K562 (cell line): ENCODE results near the gene RNFT2. TPM values are rescaled to one million over a fixed set of nuclear protein-coding genes. Genes with fewer than 3 reads are reported as not detected.

Experiments
- DLX4 ChIP-seq: fragments of 250-450 bp; sonication (Bioruptor Pico); IDR thresholded peaks from 2 replicates; pipeline ENCODE4 v1.6.1; 2021; ENCODE audit warnings: mild to moderate bottlenecking
- EP300 ChIP-seq: IDR thresholded peaks from 2 replicates; pipeline ENCODE4 v1.6.1; 2012; ENCODE audit warnings: low read length, improper control_type of control experiment
- ETS1 ChIP-seq: conservative IDR thresholded peaks from 2 replicates; pipeline ENCODE4 v1.6.1; 2011; ENCODE audit warnings: low read depth, mild to moderate bottlenecking, low read length; ENCODE audit not compliant: control insufficient read depth
- GTF2A2 ChIP-seq: IDR thresholded peaks from 2 replicates; pipeline ENCODE4 v1.6.1; 2016; ENCODE audit warnings: mild to moderate bottlenecking, missing genetic modification characterization, missing compliant biosample characterization
- KDM1A ChIP-seq, 2 experiments: fragments of 450-650 bp; IDR thresholded peaks; 2 replicates each; pipeline ENCODE4 v1.6.1; 2016; ENCODE audit warnings: mild to moderate bottlenecking in 2 of 2
- KLF13 ChIP-seq: fragments of 450-650 bp; IDR thresholded peaks from 2 replicates; pipeline ENCODE4 v1.6.1; 2016; ENCODE audit warnings: missing genetic modification characterization, low read depth, mild to moderate bottlenecking, missing compliant biosample characterization, moderate library complexity, borderline replicate concordance
- MLLT1 ChIP-seq, 2 experiments: fragments of 450-650 bp; IDR thresholded peaks; 2 replicates each; pipeline ENCODE4 v1.6.1; 2016
- NCOA1 ChIP-seq: fragments of 450-650 bp; IDR thresholded peaks from 2 replicates; pipeline ENCODE4 v1.6.1; 2016; ENCODE audit warnings: low read depth
- SP1 ChIP-seq: sonication (generic); formaldehyde crosslinking; IDR thresholded peaks from 2 replicates; pipeline ENCODE4 v1.8.1; 2022; ENCODE audit warnings: mild to moderate bottlenecking, missing genetic modification reagents
- STAT6 ChIP-seq: sonication (generic); formaldehyde crosslinking; IDR thresholded peaks from 2 replicates; pipeline ENCODE4 v1.8.1; 2023; ENCODE audit warnings: mild to moderate bottlenecking, missing genetic modification reagents
- ZBTB9 ChIP-seq: fragments of 450-650 bp; formaldehyde crosslinking; IDR thresholded peaks from 2 replicates; pipeline ENCODE4 v1.4.0; 2020; ENCODE audit warnings: mild to moderate bottlenecking, moderate library complexity
- ZNF124 ChIP-seq: sonication (generic); formaldehyde crosslinking; IDR thresholded peaks from 2 replicates; pipeline ENCODE4 v1.8.1; 2022; ENCODE audit warnings: missing genetic modification reagents
- ZNF23 ChIP-seq: fragments of 250-450 bp; sonication (Bioruptor Pico); IDR thresholded peaks from 2 replicates; pipeline ENCODE4 v1.4.0; 2020; ENCODE audit warnings: mild to moderate bottlenecking
- ZNF311 ChIP-seq: fragments of 250-450 bp; sonication (Bioruptor Pico); IDR thresholded peaks from 2 replicates; pipeline ENCODE4 v1.4.0; 2020; ENCODE audit warnings: mild to moderate bottlenecking, moderate library complexity
- ZNF518B ChIP-seq: fragments of 250-450 bp; sonication (Bioruptor Pico); IDR thresholded peaks from 2 replicates; pipeline ENCODE4 v1.5.0; 2021; ENCODE audit warnings: mild to moderate bottlenecking, moderate library complexity
- polyA plus RNA-seq, 8 experiments: library from polyadenylated mRNA; depleted of rRNA in 4 of 8; stranded (reverse) in 5 of 8; unstranded in 3 of 8; fragments of >200 nt; fragmentation: Nextera tagmentation in 2 of 8; fragmentation: Illumina TruSeq in 1 of 8; extraction: Ambion mirVana in 2 of 8; extraction: Trizol in 1 of 8; gene quantifications; 2 replicates each; pipeline versions ENCODE4 v1.2.1 to v1.2.3, GENCODE V29; 2011 to 2014; ENCODE audit warnings: inconsistent platforms in 1 of 8, missing spikeins in 1 of 8
- total RNA-seq, 7 experiments: library from RNA; depleted of rRNA in 6 of 7; stranded (reverse); fragments of >200 nt in 6 of 7; fragmentation: Illumina TruSeq in 2 of 7; extraction: Trizol in 2 of 7; gene quantifications; 2 replicates each; pipeline versions ENCODE4 v1.2.1 to v1.2.3, GENCODE V29; 2011 to 2021; ENCODE audit warnings: low replicate concordance in 1 of 7

RNFT2 gene
- total and polyA plus RNA-seq, 9 of the 15 experiments (the other 6 are each of a cell fraction or from before 2014, with no cell fraction given): 3.6 to 26.3 (median 9.5) TPM

- peak; percentile 58 for TF ChIP-seq ETS1
- TF ChIP-seq ZNF311: no peak
- TF ChIP-seq GTF2A2: no peak
- peak; percentile 47; the same call in 1 of the 2 replicates for TF ChIP-seq STAT6
- TF ChIP-seq MLLT1 (IDR thresholded peaks at IDR 0.05): peak; percentile 54 to 96; a peak in 3 of 4 replicates
- TF ChIP-seq ZNF518B (CRISPR knock-in tag): no peak
- TF ChIP-seq EP300: peak; percentile 18; the same call in 1 of the 2 replicates
- TF ChIP-seq KLF13: peak; percentile 29; the same call in 1 of the 2 replicates
- TF ChIP-seq SP1 (CRISPR knock-in tag): peak; percentile 98
- TF ChIP-seq ZNF23 (CRISPR knock-in tag): no peak
- no peak for TF ChIP-seq DLX4 (CRISPR knock-in tag)
- TF ChIP-seq NCOA1: peak; percentile 45; the same call in 1 of the 2 replicates
- no peak for TF ChIP-seq ZNF124
- peak; percentile 90 to 92 for TF ChIP-seq KDM1A (IDR thresholded peaks at IDR 0.05)
- 0 out of 2 replicates have a peak, but pooled peaks have one; percentile 40 for TF ChIP-seq ZBTB9
These were observed at the start of gene RNFT2, which contains the start of gene SPRING1 (continued) for GRCh38 chr12:116737774-116738657.
